PC-9 (cell line): Measurements from ENCODE around the gene PHF20. TPM values are rescaled to one million over a fixed set of nuclear protein-coding genes. Genes with fewer than 3 reads are reported as not detected.
"Not testable (repeated sequence)": the region's sequence is repeated elsewhere in the genome, so short reads cannot be mapped to it uniquely, and the experiment has no call there.

ENCODE experiments used
- BruUV-seq: library from RNA; stranded (reverse); fragments of 400-500 nt; replicated peaks from 2 replicates; lab custom pipeline; 2021; lab: Mats Ljungman, UMichigan
- CTCF ChIA-PET: fragments of 300-600 bp; sonication (Branson Sonifier 250); formaldehyde crosslinking; loops from one replicate; lab custom pipeline; 2022; ENCODE audit warnings: antibody characterized with exemption; lab: Charles Lee
- POLR2A ChIA-PET: fragments of 300-600 bp; sonication (Branson Sonifier 250); formaldehyde crosslinking; loops from one replicate; lab custom pipeline; 2022; ENCODE audit warnings: antibody characterized with exemption; ENCODE audit not compliant: unreplicated experiment; lab: Charles Lee
- DNase-seq, 2 experiments: peaks; one replicate each; pipeline versions ENCODE4 v3.0.0 to v3.0.0-alpha.2; 2015 to 2022; ENCODE audit warnings: mixed read lengths in 1 of 2
- H2AFZ ChIP-seq: fragments of 200-600 bp; sonication (generic); 2 replicates; pipeline ENCODE4 v1.8.1; 2017; ENCODE audit warnings: antibody characterized with exemption
- H3F3A ChIP-seq: fragments of 200-600 bp; sonication (generic); 2 replicates; pipeline ENCODE4 v1.8.1; 2017; ENCODE audit warnings: antibody characterized with exemption, mild to moderate bottlenecking, low read depth; ENCODE audit not compliant: insufficient read depth
- H3K27ac ChIP-seq: fragments of 200-600 bp; sonication (generic); 2 replicates; pipeline ENCODE4 v1.6.1; 2016; ENCODE audit warnings: mixed run types
- H3K27me3 ChIP-seq: fragments of 200-600 bp; sonication (generic); 2 replicates; pipeline ENCODE4 v1.6.1; 2016; ENCODE audit warnings: low read depth, mixed run types; ENCODE audit not compliant: insufficient read depth
- H3K36me3 ChIP-seq: fragments of 200-600 bp; sonication (generic); 2 replicates; pipeline ENCODE4 v1.6.1; 2016; ENCODE audit warnings: low read depth, mixed run types
- H3K4me1 ChIP-seq: fragments of 200-600 bp; sonication (generic); replicated peaks from 2 replicates; pipeline ENCODE4 v1.6.1; 2016; ENCODE audit warnings: mixed run types; ENCODE audit not compliant: insufficient read depth
- H3K4me2 ChIP-seq: fragments of 200-600 bp; sonication (generic); 2 replicates; pipeline ENCODE4 v1.6.1; 2017; ENCODE audit warnings: mixed run types
- H3K4me3 ChIP-seq: fragments of 200-600 bp; sonication (generic); 2 replicates; pipeline ENCODE4 v1.6.1; 2016; ENCODE audit warnings: mixed run types
- H3K79me2 ChIP-seq: fragments of 200-600 bp; sonication (generic); 2 replicates; pipeline ENCODE4 v1.6.1; 2017; ENCODE audit warnings: low read depth, mixed run types
- H3K9me2 ChIP-seq: fragments of 200-600 bp; sonication (generic); 2 replicates; pipeline ENCODE4 v1.8.1; 2017; ENCODE audit warnings: mild to moderate bottlenecking; ENCODE audit not compliant: insufficient read depth
- H3K9me3 ChIP-seq: fragments of 200-600 bp; sonication (generic); 2 replicates; pipeline ENCODE4 v1.8.1; 2016; ENCODE audit warnings: low read depth; ENCODE audit not compliant: insufficient read depth
- H4K20me1 ChIP-seq: fragments of 200-600 bp; sonication (generic); 2 replicates; pipeline ENCODE4 v1.8.1; 2017; ENCODE audit not compliant: insufficient read depth
- EZH2 ChIP-seq: fragments of 200-600 bp; sonication (generic); IDR thresholded peaks from 2 replicates; pipeline ENCODE4 v1.8.0; 2017; ENCODE audit warnings: antibody characterized with exemption, low read depth
- intact Hi-C: fragments of 100-400 bp; cut with micrococcal nuclease; formaldehyde crosslinking; loops from one replicate; pipeline ENCODE4 v1.10.0; 2022; ENCODE audit not compliant: unreplicated experiment
- total RNA-seq: library from RNA; stranded (reverse); gene quantifications from 2 replicates; pipeline ENCODE4 v1.2.3, GENCODE V29; 2021
- TF ChIP-seq, protein P1 (sequence below): fragments of 200-600 bp; sonication (generic); conservative IDR thresholded peaks from 2 replicates; pipeline ENCODE4 v1.6.1; 2017; ENCODE audit warnings: mixed run types, antibody characterized with exemption, mild to moderate bottlenecking, moderate library complexity

The PHF20 gene
- total RNA-seq, 1 experiment from 2014 or later: 59.8 TPM

DNA sequence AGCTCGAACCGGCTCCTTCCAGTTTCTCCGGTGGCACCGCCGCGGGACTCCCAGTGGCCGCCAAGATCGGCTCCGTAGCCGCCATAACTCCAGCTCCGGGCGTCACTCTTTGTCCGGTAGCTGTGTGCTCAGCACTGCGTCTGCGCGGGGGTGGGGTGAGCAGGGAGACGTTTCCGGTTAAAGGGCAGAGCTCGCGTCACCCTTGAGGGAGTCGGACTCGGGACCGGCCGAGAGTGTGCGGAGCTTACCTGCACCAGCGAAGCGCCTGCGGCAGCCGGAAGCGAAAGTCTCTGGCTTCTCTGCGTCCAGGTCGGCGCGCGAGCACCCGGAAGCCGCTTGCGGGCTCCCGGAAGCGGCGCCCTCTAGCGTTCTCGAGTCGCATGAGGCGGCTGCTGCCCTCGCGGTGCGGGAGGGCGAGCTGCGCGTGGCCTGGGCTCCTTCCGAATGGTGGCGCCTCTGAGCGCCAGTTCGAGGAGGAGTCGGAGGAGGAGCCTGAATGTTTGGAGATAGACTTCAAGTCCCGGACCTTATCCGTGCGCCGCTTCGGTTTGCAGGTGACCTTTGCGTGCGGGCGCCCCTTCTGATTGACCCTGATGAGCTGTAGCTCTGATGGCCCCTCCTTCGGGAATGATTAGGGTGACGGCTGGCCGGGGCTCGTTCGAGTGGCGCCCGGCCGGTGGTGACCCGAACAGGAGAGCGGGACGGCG is 182.5 kb downstream of the PHF20 start, which contains the start of gene SCAND1:
TSS of gene SCAND1 (minus strand) at position 303 of the 707 bp plus-strand sequence. CDS start at position 85, 218 bp downstream.
- ChIA-PET CTCF (interaction anchor here (0.5 to 2.4 kb wide), 20 partner anchors 11 to 629 kb away, joined by 3 to 12 read pairs (median 3); partner anchors contain the start of genes PHF20 and RBM39), POLR2A (interaction anchor here (0.5 to 1.9 kb wide), 14 partner anchors 23 to 1763 kb away, joined by 3 to 46 read pairs (median 4); partner anchors contain the start of gene RBM39)
- peak; percentile 96 to 99 for DNase-seq
- H3K79me2 ChIP-seq: peaks cover 30% of the 10 kb centered on the region
- no peaks in the 10 kb centered on the region for H3K36me3 ChIP-seq
- peaks cover 38% of the 10 kb centered on the region for H3F3A ChIP-seq
- no peak for TF ChIP-seq EZH2
- TF ChIP-seq, protein P1, sequence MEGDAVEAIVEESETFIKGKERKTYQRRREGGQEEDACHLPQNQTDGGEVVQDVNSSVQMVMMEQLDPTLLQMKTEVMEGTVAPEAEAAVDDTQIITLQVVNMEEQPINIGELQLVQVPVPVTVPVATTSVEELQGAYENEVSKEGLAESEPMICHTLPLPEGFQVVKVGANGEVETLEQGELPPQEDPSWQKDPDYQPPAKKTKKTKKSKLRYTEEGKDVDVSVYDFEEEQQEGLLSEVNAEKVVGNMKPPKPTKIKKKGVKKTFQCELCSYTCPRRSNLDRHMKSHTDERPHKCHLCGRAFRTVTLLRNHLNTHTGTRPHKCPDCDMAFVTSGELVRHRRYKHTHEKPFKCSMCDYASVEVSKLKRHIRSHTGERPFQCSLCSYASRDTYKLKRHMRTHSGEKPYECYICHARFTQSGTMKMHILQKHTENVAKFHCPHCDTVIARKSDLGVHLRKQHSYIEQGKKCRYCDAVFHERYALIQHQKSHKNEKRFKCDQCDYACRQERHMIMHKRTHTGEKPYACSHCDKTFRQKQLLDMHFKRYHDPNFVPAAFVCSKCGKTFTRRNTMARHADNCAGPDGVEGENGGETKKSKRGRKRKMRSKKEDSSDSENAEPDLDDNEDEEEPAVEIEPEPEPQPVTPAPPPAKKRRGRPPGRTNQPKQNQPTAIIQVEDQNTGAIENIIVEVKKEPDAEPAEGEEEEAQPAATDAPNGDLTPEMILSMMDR: peak; percentile 85
- H4K20me1 ChIP-seq: peaks cover 10% of the 10 kb centered on the region; the same call in 1 of the 2 replicates
- peak within 1 kb of the TSS; percentile 99 for H3K4me3 ChIP-seq
- no TSS peak for BruUV-seq
- no peaks in the 10 kb centered on the region for H3K9me3 ChIP-seq
- peak within 1 kb of the TSS; percentile 98 for H3K27ac ChIP-seq
- H3K4me1 ChIP-seq: peaks cover 28% of the 10 kb centered on the region
- H3K9me2 ChIP-seq: no peaks in the 10 kb centered on the region
- intact Hi-C loops: loop anchor here (1.0 to 10.0 kb wide), 4 partner anchors 38 to 490 kb away; partner anchors contain the start of gene RBM39
- peak within 1 kb of the TSS; percentile 95 for H3K4me2 ChIP-seq
- peak within 1 kb of the TSS; percentile 98 for H2AFZ ChIP-seq
- no peaks in the 10 kb centered on the region for H3K27me3 ChIP-seq

DNA sequence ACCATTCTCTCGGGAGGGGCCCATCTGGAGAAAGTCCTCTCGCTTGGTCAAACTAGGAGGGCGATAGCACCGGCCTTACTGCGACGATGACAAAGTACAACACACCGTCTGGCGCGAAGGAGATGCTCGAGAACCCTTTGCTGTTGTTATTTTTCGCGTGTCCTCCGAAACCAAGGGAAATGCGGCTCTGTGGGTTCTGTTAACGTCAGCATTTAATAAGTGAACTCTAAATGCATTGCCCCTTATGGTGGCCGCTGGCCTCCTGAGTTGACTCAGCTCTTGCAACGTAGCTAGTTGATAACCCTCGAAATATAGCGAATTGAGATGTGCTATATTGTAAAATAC is 183.1 kb downstream of the PHF20 start:
- TSS peak; percentile 80 for BruUV-seq
- peak overlapping the region; percentile 98 for H3K27ac ChIP-seq
- H3K4me3 ChIP-seq: peak overlapping the region; percentile 99
- peak overlapping the region; percentile 98 for H2AFZ ChIP-seq
- peak overlapping the region; percentile 95 for H3K4me2 ChIP-seq
- CTCF ChIA-PET: interaction anchor here (0.5 to 2.4 kb wide), 14 partner anchors 11 to 258 kb away, joined by 3 to 12 read pairs (median 4); partner anchors contain the start of genes PHF20 and RBM39
- POLR2A ChIA-PET: interaction anchor here (0.5 to 1.9 kb wide), 8 partner anchors 22 to 500 kb away, joined by 3 to 46 read pairs (median 4); partner anchors contain the start of gene RBM39
- DNase-seq: peak in 1 of 2 experiments; percentile 46
- H4K20me1 ChIP-seq: peaks cover 10% of the 10 kb centered on the region; the same call in 1 of the 2 replicates
- no peaks in the 10 kb centered on the region for H3K9me3 ChIP-seq
- no peaks in the 10 kb centered on the region for H3K9me2 ChIP-seq
- intact Hi-C loops: loop anchor here (1.0 to 10.0 kb wide), 4 partner anchors 38 to 490 kb away; partner anchors contain the start of gene RBM39
- H3F3A ChIP-seq: peaks cover 36% of the 10 kb centered on the region
- H3K4me1 ChIP-seq: peaks cover 28% of the 10 kb centered on the region
- peaks cover 30% of the 10 kb centered on the region for H3K79me2 ChIP-seq
- no peaks in the 10 kb centered on the region for H3K36me3 ChIP-seq
- TF ChIP-seq EZH2: no peak
- TF ChIP-seq, protein P1: no peak
- H3K27me3 ChIP-seq: no peaks in the 10 kb centered on the region

DNA sequence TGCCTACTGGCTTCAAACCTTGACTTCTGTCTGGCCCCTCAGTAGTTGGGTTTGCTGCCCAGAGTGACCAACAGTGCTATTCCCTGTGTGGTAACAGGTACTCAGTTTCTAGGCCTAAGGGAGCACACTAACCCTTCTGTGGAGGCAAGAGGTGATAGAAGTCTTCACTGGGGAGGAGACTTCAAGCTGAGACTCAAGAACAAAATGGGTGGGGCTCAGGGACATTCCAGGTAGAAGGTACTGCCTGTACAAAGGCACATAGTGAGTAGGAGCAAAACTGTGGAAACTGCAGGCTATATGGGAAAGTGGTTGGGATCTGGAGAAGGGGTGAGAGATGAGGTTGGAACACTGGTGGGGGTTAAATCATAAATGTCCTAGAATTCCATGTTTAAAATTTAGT is 184.8 kb downstream of the PHF20 start:
- Histone ChIP-seq H3K4me3 (no peak overlapping the region), H3K9me2 (no peaks in the 10 kb centered on the region), H3K79me2 (peaks cover 29% of the 10 kb centered on the region), H3F3A (peaks cover 33% of the 10 kb centered on the region), H3K9me3 (no peaks in the 10 kb centered on the region), H3K27me3 (no peaks in the 10 kb centered on the region), H2AFZ (no peak overlapping the region), H3K36me3 (no peaks in the 10 kb centered on the region), H3K4me2 (no peak overlapping the region), H3K4me1 (peaks cover 28% of the 10 kb centered on the region), H3K27ac (no peak overlapping the region), H4K20me1 (peaks cover 10% of the 10 kb centered on the region; the same call in 1 of the 2 replicates)
- ChIA-PET POLR2A (no interaction called here), CTCF (interaction anchor here (0.7 to 1.5 kb wide), 2 partner anchors 35 to 371 kb away, joined by 3 to 4 read pairs; no protein-coding TSS in a partner anchor)
- TF ChIP-seq, protein P1: no peak
- TF ChIP-seq EZH2: no peak
- no TSS peak for BruUV-seq
- DNase-seq: no peak
- intact Hi-C loops: loop anchor here (10.0 kb wide), 1 partner anchor 492 kb away; no protein-coding TSS in a partner anchor

DNA sequence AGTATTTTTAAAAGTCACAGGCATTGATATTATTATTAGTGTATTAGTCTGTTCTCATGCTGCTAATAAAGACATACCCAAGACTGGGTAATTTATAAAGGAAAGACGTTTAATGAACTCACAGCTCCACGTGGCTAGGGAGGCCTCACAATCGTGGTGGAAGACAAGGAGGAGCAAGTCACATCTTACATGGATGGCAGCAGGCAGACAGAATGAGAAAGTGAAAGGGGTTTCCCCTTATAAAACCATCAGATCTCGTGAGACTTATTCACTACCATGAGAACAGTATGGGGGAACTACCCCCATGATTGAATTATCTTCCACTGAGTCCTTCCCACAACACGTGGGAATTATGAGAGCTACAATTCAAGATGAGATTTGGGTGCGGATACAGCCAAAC is 187.5 kb downstream of the PHF20 start:
- H3K4me1 ChIP-seq: peaks cover 14% of the 10 kb centered on the region
- H3K9me2 ChIP-seq, H3K4me3 ChIP-seq, H3F3A ChIP-seq, H3K36me3 ChIP-seq, H2AFZ ChIP-seq, POLR2A ChIA-PET, H3K79me2 ChIP-seq, CTCF ChIA-PET, H3K27ac ChIP-seq, BruUV-seq, H3K4me2 ChIP-seq, DNase-seq, H3K27me3 ChIP-seq, H3K9me3 ChIP-seq, H4K20me1 ChIP-seq: not testable (repeated sequence)
- intact Hi-C loops: loop anchor here (10.0 kb wide), 1 partner anchor 494 kb away; no protein-coding TSS in a partner anchor
